ENCODE measurements around the gene GRIN3B.

The GRIN3B gene

DNA sequence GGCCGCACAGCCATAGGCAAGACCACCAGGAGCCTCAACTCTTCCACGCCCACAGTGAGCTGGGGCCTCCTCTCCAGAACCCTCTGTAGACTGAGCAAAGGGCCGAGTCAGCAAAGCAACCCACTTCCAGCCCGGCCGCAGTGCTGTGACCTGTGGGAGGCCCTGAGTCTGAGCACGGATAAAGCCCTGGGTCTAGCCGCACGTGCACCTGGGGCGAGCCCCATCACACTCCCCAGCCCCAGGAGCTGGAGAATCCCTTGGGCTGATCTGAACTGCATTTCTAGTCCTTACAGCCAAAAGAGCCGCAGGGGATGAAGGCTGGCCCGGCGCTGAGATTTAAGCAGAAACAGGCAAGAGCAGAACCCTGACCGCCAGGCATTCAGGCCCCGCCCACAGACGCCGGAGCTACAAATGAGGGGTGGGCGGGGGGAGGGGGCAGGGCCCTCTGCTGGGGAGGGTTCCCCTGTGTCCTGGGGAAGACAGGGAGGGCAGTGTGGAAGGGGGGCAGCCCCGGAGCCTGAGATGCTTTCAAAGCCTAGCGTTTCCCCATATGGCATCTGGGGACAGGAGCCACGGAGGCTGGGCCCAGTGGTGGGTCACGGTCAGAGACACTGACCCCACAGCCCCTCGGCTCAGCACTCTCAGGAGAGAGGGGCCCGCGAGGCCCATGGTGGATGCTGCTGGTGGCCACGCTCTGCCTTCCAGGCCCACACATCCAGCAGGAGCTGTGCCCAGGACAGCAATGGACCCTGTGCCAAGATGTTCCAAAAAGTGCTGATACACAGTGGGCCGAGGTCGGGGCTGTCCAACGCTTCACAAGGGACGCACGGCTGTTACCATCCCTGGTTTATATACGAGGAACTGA lies 15.8 kb downstream of the GRIN3B start:
- peaks cover 41% of the 10 kb centered on the region for H3K36me3 ChIP-seq
- no peak overlapping the region for H3K4me3 ChIP-seq (ENCODE audit: low read depth in 1 of 2, low read length in 1 of 2)
- no peaks in the 10 kb centered on the region for H3K9me3 ChIP-seq
- no peak overlapping the region for H3K27ac ChIP-seq
- H3K4me1 ChIP-seq (ENCODE audit: control insufficient read depth in 1 of 2, insufficient read depth in 1 of 2, low read depth in 1 of 2, low read length in 1 of 2): peaks cover 21 to 29% of the 10 kb centered on the region in 2 experiments
- H3K27me3 ChIP-seq: no peaks in the 10 kb centered on the region
- TF ChIP-seq, protein P1, sequence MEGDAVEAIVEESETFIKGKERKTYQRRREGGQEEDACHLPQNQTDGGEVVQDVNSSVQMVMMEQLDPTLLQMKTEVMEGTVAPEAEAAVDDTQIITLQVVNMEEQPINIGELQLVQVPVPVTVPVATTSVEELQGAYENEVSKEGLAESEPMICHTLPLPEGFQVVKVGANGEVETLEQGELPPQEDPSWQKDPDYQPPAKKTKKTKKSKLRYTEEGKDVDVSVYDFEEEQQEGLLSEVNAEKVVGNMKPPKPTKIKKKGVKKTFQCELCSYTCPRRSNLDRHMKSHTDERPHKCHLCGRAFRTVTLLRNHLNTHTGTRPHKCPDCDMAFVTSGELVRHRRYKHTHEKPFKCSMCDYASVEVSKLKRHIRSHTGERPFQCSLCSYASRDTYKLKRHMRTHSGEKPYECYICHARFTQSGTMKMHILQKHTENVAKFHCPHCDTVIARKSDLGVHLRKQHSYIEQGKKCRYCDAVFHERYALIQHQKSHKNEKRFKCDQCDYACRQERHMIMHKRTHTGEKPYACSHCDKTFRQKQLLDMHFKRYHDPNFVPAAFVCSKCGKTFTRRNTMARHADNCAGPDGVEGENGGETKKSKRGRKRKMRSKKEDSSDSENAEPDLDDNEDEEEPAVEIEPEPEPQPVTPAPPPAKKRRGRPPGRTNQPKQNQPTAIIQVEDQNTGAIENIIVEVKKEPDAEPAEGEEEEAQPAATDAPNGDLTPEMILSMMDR (IDR thresholded peaks at IDR 0.05): no peak

DNA sequence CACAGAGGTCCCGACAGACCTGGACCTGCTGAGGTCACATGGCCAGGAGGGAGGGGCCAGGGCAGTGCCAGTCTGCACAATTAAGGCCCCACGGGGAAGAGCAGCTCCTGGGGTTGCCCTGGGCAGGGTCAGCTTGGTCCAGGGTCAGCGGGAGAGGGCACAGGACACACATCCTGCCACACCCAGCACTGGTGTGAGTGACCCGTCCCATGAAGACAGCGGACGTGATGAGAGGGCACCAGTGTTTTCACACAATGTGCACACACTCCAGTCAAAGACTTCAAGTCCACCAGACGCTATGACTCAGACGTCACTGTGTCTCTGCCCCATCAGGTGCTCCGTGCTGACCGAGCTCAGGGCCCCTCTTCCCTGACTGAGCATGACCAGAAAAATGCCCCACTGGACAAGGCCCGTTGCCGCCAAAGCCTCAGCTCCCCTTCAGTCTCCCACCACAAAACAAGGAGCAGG lies 16.5 kb downstream of the GRIN3B start:
- Histone ChIP-seq H3K27ac (no peak overlapping the region), H3K27me3 (no peaks in the 10 kb centered on the region), H3K4me3 (ENCODE audit: low read depth in 1 of 2, low read length in 1 of 2) (no peak overlapping the region), H3K9me3 (no peaks in the 10 kb centered on the region), H3K4me1 (ENCODE audit: control insufficient read depth in 1 of 2, insufficient read depth in 1 of 2, low read depth in 1 of 2, low read length in 1 of 2) (peaks cover 25 to 36% of the 10 kb centered on the region in 2 experiments), H3K36me3 (peaks cover 34% of the 10 kb centered on the region)
- TF ChIP-seq, protein P1 (IDR thresholded peaks at IDR 0.05): no peak

DNA sequence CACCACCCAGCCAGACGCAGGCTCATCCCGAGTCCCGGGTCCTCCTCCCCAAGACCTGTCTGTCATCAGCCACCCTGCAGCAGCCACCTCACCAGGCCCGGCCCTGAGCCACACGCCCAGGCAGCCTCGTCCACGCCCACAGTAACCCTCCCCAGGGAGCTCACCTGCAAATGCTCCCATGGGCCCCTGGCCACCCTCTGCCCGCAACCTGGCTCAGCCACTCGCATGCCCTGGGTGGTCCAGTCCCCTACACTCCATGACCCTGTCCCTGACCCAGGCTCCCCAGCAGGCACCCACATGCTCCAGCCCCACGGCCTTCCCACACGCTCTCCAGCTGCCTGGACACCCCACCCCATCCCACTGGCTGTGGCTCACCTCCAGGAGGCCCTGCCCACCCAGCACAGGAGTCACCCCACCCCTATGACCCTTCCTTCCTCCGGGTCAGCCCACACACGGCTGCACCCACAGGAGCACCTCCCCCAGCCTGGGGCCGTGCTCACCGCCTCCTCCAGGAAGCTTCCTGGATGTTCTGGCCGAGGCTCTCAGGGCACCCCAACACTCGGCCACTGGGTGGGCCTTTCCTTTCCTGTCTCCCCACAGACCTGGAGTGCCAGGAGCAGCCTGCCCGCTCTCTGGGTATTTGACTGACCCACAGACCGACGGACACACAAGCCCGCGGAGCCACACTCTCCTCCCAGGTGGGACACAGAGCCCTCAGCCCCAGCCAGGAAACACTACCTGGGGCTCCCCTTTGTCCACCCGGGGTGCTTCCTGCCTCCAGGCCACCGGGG lies 17.1 kb downstream of the GRIN3B start:
- Histone ChIP-seq H3K4me3 (ENCODE audit: low read depth in 1 of 2, low read length in 1 of 2) (no peak overlapping the region), H3K27ac (no peak overlapping the region), H3K9me3 (no peaks in the 10 kb centered on the region), H3K4me1 (ENCODE audit: control insufficient read depth in 1 of 2, insufficient read depth in 1 of 2, low read depth in 1 of 2, low read length in 1 of 2) (peaks cover 31 to 42% of the 10 kb centered on the region in 2 experiments), H3K36me3 (peaks cover 28% of the 10 kb centered on the region), H3K27me3 (no peaks in the 10 kb centered on the region)
- TF ChIP-seq, protein P1 (IDR thresholded peaks at IDR 0.05): no peak

DNA sequence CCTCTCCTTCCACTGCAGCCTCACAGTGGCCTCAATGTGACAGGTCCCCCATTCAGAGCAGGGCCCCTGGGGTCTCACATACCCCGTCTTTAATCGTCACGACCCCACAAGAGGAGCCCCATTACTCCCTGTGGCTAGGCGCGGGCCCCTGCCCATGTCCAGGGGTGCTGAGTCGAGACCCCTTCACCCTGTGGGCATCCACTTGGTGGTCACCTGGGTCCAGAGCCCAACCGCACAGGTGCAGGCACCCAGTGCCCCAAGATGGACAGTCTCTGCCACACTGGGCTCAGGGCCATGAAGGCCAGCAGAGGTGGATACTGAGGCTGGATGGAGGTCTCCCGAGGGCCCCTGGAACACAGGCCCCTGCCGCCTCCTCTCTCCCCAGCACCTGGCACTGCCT lies 17.7 kb downstream of the GRIN3B start:
- Histone ChIP-seq H3K27ac (no peak overlapping the region), H3K9me3 (no peaks in the 10 kb centered on the region), H3K36me3 (peaks cover 22% of the 10 kb centered on the region), H3K4me1 (ENCODE audit: control insufficient read depth in 1 of 2, insufficient read depth in 1 of 2, low read depth in 1 of 2, low read length in 1 of 2) (peaks cover 35 to 48% of the 10 kb centered on the region in 2 experiments), H3K4me3 (ENCODE audit: low read depth in 1 of 2, low read length in 1 of 2) (no peak overlapping the region), H3K27me3 (no peaks in the 10 kb centered on the region)
- TF ChIP-seq, protein P1 (IDR thresholded peaks at IDR 0.05): no peak

DNA sequence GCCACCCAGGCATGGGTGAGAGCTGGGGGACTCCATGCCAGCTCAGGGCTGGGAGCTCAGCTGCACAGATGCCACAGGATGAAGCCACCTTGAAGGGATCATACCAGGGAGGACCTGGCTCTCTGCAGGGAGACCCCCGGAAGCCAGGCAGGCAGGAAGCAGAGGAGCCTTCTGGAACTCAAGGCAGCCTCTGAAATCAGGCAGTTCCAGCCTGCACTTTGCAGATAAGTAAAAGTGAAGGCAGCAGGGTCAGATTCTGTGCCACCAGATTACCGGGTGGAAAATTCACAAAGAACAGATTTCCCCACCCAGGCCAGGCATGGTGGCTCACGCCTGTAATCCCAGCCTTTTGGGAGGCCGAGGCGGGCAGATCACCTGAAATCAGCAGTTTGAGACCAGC lies 18.2 kb downstream of the GRIN3B start:
- no peak overlapping the region for H3K4me3 ChIP-seq (ENCODE audit: low read depth in 1 of 2, low read length in 1 of 2)

More for the DNA sequence above, 18.2 kb downstream of the GRIN3B start:
- Histone ChIP-seq H3K27ac (no peak overlapping the region), H3K27me3 (no peaks in the 10 kb centered on the region), H3K9me3 (no peaks in the 10 kb centered on the region), H3K36me3 (peaks cover 17% of the 10 kb centered on the region), H3K4me1 (ENCODE audit: control insufficient read depth in 1 of 2, insufficient read depth in 1 of 2, low read depth in 1 of 2, low read length in 1 of 2) (peaks cover 35 to 49% of the 10 kb centered on the region in 2 experiments)
- TF ChIP-seq, protein P1 (IDR thresholded peaks at IDR 0.05): no peak
